ENCODE measurements around the gene PCDHA13. TPM values are rescaled to one million over a fixed set of nuclear protein-coding genes. Genes with fewer than 3 reads are reported as not detected.

PCDHA13 gene
- total RNA-seq, 1 experiment from 2014 or later = not detected

DNA sequence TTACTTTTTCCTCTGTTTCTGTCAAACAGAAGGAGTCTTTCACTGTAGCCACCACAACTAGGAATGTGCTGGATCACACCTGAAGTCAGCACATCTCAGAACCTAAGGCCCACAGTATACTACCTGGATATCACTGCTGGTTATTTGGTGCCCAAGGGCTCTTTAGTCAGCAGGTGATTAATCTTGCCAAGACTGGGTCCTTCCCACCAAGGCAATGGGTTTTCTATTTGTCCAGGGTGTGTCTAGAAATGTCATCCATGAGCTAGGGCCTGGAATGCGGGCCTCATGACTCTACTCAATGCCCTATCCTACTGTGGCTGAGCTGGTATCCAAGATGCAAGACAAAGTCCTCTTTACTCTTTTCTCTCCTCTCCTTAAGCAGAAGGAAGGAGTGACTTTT lies 34.4 kb downstream of the PCDHA13 start:
- H3K4me2 ChIP-seq (ENCODE audit: low read length) = no peak overlapping the region
- ChIA-PET POLR2A (no interaction called here), RAD21 (ENCODE audit: low non-redundant PET in 1 of 2, low total read pairs in 2 of 2, uncharacterized antibody in 2 of 2, unreplicated experiment in 2 of 2) (no interaction called here), CTCF (no interaction called here)
- intact Hi-C loops (cut with micrococcal nuclease) = no loop called here
- H3K27me3 ChIP-seq (ENCODE audit: insufficient read depth, low read length) = no peaks in the 10 kb centered on the region
- H2AFZ ChIP-seq (ENCODE audit: low read depth, low read length, poor library complexity, severe bottlenecking) = no peak overlapping the region
- no peak overlapping the region for H3K4me3 ChIP-seq (replicated peaks in 1 of 2; ENCODE audit: low read depth in 1 of 2, low read length in 2 of 2)
- no peak overlapping the region for H3K9ac ChIP-seq (ENCODE audit: low read length)
- no TSS peak for BruUV-seq (replicated peaks)
- no peaks in the 10 kb centered on the region for H3K36me3 ChIP-seq (ENCODE audit: control insufficient read depth in 1 of 2, insufficient read depth in 2 of 2, low read length in 2 of 2)
- no peaks in the 10 kb centered on the region for H3K9me3 ChIP-seq (ENCODE audit: control insufficient read depth in 1 of 2, insufficient read depth in 1 of 2, low read depth in 1 of 2, low read length in 2 of 2)
- no peak for DNase-seq (ENCODE audit: low read depth, low spot score)
- no peaks in the 10 kb centered on the region for H3K79me2 ChIP-seq (ENCODE audit: insufficient read depth, low read length)
- no peak for ATAC-seq
- H4K20me1 ChIP-seq (ENCODE audit: insufficient read depth) = no peaks in the 10 kb centered on the region
- H3K27ac ChIP-seq (ENCODE audit: low read depth, low read length) = no peak overlapping the region
- H3K9me2 ChIP-seq (ENCODE audit: insufficient read depth) = no peaks in the 10 kb centered on the region
- TF ChIP-seq EZH2 (IDR thresholded peaks at IDR 0.05) (no peak), POLR2AphosphoS5 (IDR thresholded peaks at IDR 0.05; ENCODE audit: low read depth, low read length) (no peak), CBX3 (IDR thresholded peaks at IDR 0.05; ENCODE audit: low read depth) (no peak), ELF1 (IDR thresholded peaks at IDR 0.05; ENCODE audit: borderline replicate concordance, low read depth) (no peak), SP1 (IDR thresholded peaks at IDR 0.05; ENCODE audit: low read depth) (no peak), SIN3A (IDR thresholded peaks at IDR 0.05; ENCODE audit: low read depth) (no peak), POLR2A (IDR thresholded peaks at IDR 0.05; ENCODE audit: borderline replicate concordance, extremely low read depth, insufficient read depth, insufficient read length) (no peak), YY1 (IDR thresholded peaks at IDR 0.05; ENCODE audit: extremely low read depth, insufficient replicate concordance, low read depth, low read length) (no peak), FOSL1 (IDR thresholded peaks at IDR 0.05; ENCODE audit: low read depth) (no peak), TCF7L2 (IDR thresholded peaks at IDR 0.05; ENCODE audit: borderline replicate concordance, extremely low read depth, insufficient read depth, insufficient read length) (no peak), RAD21 (IDR thresholded peaks at IDR 0.05; ENCODE audit: low read depth) (no peak), CEBPB (IDR thresholded peaks at IDR 0.05; ENCODE audit: low read depth) (no peak), EGR1 (IDR thresholded peaks at IDR 0.05; ENCODE audit: low read depth) (no peak), SRF (IDR thresholded peaks at IDR 0.05; ENCODE audit: low read depth) (no peak)
- no peaks in the 10 kb centered on the region for H3K4me1 ChIP-seq (ENCODE audit: control insufficient read depth in 1 of 2, insufficient read depth in 2 of 2, low read length in 2 of 2)

DNA sequence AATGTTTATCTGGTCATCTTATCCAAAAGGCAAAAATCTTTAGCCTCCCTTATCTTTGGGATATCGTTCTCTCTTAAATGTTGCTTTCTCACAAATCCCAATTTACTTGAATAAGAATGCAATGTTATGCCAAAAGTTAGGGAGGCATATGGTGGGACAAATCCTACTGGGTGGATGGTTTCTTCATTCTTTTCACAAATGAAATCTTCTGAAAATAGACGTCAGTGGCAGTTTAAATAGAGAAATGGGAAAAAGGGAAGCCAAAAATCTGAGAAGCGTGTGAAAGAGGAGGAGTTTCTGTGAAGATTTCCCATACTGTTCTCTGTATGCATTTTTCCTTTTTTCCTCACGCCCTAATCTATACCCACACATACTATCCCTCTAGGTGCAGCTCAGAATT lies 41.7 kb downstream of the PCDHA13 start:
- DNase-seq (ENCODE audit: low read depth, low spot score) = no peak
- Histone ChIP-seq H3K36me3 (ENCODE audit: control insufficient read depth in 1 of 2, insufficient read depth in 2 of 2, low read length in 2 of 2) (no peaks in the 10 kb centered on the region), H3K4me1 (ENCODE audit: control insufficient read depth in 1 of 2, insufficient read depth in 2 of 2, low read length in 2 of 2) (peaks cover 2 to 15% of the 10 kb centered on the region in 2 experiments; a peak in 3 of 4 replicates), H3K79me2 (ENCODE audit: insufficient read depth, low read length) (no peaks in the 10 kb centered on the region), H2AFZ (ENCODE audit: low read depth, low read length, poor library complexity, severe bottlenecking) (no peak overlapping the region), H3K4me2 (ENCODE audit: low read length) (no peak overlapping the region), H3K9me2 (ENCODE audit: insufficient read depth) (no peaks in the 10 kb centered on the region), H4K20me1 (ENCODE audit: insufficient read depth) (no peaks in the 10 kb centered on the region), H3K27me3 (ENCODE audit: insufficient read depth, low read length) (no peaks in the 10 kb centered on the region), H3K9me3 (ENCODE audit: control insufficient read depth in 1 of 2, insufficient read depth in 1 of 2, low read depth in 1 of 2, low read length in 2 of 2) (no peaks in the 10 kb centered on the region), H3K27ac (ENCODE audit: low read depth, low read length) (no peak overlapping the region), H3K4me3 (replicated peaks in 1 of 2; ENCODE audit: low read depth in 1 of 2, low read length in 2 of 2) (no peak overlapping the region), H3K9ac (ENCODE audit: low read length) (no peak overlapping the region)
- ATAC-seq = no peak
- CTCF ChIA-PET = interaction anchor here (1.0 to 1.1 kb wide), 2 partner anchors 12 to 117 kb away, joined by 3 to 4 read pairs; no protein-coding TSS in a partner anchor
- TF ChIP-seq CEBPB (IDR thresholded peaks at IDR 0.05; ENCODE audit: low read depth) (no peak), POLR2AphosphoS5 (IDR thresholded peaks at IDR 0.05; ENCODE audit: low read depth, low read length) (no peak), RAD21 (IDR thresholded peaks at IDR 0.05; ENCODE audit: low read depth) (no peak), JUND (IDR thresholded peaks at IDR 0.05) (no peak), YY1 (IDR thresholded peaks at IDR 0.05; ENCODE audit: extremely low read depth, insufficient replicate concordance, low read depth, low read length) (no peak)
- TF ChIP-seq, protein P1, sequence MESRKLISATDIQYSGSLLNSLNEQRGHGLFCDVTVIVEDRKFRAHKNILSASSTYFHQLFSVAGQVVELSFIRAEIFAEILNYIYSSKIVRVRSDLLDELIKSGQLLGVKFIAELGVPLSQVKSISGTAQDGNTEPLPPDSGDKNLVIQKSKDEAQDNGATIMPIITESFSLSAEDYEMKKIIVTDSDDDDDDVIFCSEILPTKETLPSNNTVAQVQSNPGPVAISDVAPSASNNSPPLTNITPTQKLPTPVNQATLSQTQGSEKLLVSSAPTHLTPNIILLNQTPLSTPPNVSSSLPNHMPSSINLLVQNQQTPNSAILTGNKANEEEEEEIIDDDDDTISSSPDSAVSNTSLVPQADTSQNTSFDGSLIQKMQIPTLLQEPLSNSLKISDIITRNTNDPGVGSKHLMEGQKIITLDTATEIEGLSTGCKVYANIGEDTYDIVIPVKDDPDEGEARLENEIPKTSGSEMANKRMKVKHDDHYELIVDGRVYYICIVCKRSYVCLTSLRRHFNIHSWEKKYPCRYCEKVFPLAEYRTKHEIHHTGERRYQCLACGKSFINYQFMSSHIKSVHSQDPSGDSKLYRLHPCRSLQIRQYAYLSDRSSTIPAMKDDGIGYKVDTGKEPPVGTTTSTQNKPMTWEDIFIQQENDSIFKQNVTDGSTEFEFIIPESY (IDR thresholded peaks at IDR 0.05; ENCODE audit: extremely low read depth, insufficient replicate concordance, low read length) = no peak
- TF ChIP-seq, protein P2, sequence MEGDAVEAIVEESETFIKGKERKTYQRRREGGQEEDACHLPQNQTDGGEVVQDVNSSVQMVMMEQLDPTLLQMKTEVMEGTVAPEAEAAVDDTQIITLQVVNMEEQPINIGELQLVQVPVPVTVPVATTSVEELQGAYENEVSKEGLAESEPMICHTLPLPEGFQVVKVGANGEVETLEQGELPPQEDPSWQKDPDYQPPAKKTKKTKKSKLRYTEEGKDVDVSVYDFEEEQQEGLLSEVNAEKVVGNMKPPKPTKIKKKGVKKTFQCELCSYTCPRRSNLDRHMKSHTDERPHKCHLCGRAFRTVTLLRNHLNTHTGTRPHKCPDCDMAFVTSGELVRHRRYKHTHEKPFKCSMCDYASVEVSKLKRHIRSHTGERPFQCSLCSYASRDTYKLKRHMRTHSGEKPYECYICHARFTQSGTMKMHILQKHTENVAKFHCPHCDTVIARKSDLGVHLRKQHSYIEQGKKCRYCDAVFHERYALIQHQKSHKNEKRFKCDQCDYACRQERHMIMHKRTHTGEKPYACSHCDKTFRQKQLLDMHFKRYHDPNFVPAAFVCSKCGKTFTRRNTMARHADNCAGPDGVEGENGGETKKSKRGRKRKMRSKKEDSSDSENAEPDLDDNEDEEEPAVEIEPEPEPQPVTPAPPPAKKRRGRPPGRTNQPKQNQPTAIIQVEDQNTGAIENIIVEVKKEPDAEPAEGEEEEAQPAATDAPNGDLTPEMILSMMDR (IDR thresholded peaks at IDR 0.05 in 2 of 3, conservative IDR thresholded peaks at IDR 0.05 in 1 of 3; ENCODE audit: borderline replicate concordance in 1 of 3, insufficient read depth in 1 of 3, low read depth in 2 of 3, low read length in 2 of 3) = no peak
- no TSS peak for BruUV-seq (replicated peaks)
- RAD21 ChIA-PET (ENCODE audit: low non-redundant PET in 1 of 2, low total read pairs in 2 of 2, uncharacterized antibody in 2 of 2, unreplicated experiment in 2 of 2) = no interaction called here
- intact Hi-C loops (cut with micrococcal nuclease) = no loop called here
- POLR2A ChIA-PET = no interaction called here

Data from HCT116 (cell line).